Adrenal gland (tissue), 5 donors: ENCODE measurements around the gene DLG2.
"Not testable (repeated sequence)": the region's sequence is repeated elsewhere in the genome, so short reads cannot be mapped to it uniquely, and the experiment has no call there.

ENCODE experiments used
- POLR2A ChIP-seq, 2 donors: fragments of 450-650 bp; IDR thresholded peaks; one replicate each; pipeline ENCODE4 v1.6.1; 2017; ENCODE audit warnings: antibody characterized with exemption in 2 of 2, mild to moderate bottlenecking in 2 of 2, moderate library complexity in 1 of 2
- TF ChIP-seq, protein P1 (sequence below), 6 experiments: fragments of 450-650 bp in 4 of 6; fragments of 200-600 bp in 2 of 6; sonication (generic) in 1 of 6; IDR thresholded peaks; 1 replicate in 5 of 6; 2 replicates in 1 of 6; pipeline versions ENCODE4 v1.5.1 to v1.8.0; 2016 to 2021; ENCODE audit warnings: antibody characterized with exemption in 6 of 6, mild to moderate bottlenecking in 2 of 6, moderate library complexity in 1 of 6
- donor health status: DM: no; HTN: no; CAD: no.

DNA sequence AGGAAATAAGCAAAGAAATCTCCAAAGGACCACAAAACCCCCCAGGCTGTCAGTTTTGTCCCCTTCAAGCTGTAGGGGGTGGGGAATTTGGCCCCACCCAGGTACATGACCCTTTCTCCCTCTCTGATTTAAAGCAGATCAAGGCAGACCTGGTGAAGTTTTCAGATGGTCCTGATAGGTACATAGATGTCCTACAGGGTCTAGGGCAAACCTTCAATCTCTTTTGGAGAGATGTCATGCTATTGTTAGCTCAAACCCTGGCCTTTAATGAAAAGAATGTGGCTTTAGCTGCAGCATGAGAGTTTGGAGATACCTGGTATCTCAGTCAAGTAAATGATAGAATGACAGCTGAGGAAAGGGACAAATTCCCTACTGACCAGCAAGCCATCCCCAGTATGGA lies 18.5 kb downstream of the DLG2 start:
- TF ChIP-seq, protein P1, sequence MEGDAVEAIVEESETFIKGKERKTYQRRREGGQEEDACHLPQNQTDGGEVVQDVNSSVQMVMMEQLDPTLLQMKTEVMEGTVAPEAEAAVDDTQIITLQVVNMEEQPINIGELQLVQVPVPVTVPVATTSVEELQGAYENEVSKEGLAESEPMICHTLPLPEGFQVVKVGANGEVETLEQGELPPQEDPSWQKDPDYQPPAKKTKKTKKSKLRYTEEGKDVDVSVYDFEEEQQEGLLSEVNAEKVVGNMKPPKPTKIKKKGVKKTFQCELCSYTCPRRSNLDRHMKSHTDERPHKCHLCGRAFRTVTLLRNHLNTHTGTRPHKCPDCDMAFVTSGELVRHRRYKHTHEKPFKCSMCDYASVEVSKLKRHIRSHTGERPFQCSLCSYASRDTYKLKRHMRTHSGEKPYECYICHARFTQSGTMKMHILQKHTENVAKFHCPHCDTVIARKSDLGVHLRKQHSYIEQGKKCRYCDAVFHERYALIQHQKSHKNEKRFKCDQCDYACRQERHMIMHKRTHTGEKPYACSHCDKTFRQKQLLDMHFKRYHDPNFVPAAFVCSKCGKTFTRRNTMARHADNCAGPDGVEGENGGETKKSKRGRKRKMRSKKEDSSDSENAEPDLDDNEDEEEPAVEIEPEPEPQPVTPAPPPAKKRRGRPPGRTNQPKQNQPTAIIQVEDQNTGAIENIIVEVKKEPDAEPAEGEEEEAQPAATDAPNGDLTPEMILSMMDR (IDR thresholded peaks at IDR 0.05) = not testable (repeated sequence)
- TF ChIP-seq POLR2A (IDR thresholded peaks at IDR 0.05) = not testable (repeated sequence)
